Renal cortical epithelial cell (primary cell): ENCODE measurements around the gene PCDHGB3. TPM values are rescaled to one million over a fixed set of nuclear protein-coding genes. Genes with fewer than 3 reads are reported as not detected.
"Not testable (repeated sequence)": the region's sequence is repeated elsewhere in the genome, so short reads cannot be mapped to it uniquely, and the experiment has no call there.

Source experiments
- DNase-seq: peaks from one replicate; pipeline ENCODE4 v3.0.0-alpha.2; 2011; ENCODE audit warnings: low read depth
- total RNA-seq: library from RNA; depleted of rRNA; stranded (reverse); fragments of >200 nt; gene quantifications from 2 replicates; pipeline ENCODE4 v1.2.3, GENCODE V29; 2014

Gene PCDHGB3
- total RNA-seq, result 0.52 and 2.3 TPM in 2 replicates

DNA sequence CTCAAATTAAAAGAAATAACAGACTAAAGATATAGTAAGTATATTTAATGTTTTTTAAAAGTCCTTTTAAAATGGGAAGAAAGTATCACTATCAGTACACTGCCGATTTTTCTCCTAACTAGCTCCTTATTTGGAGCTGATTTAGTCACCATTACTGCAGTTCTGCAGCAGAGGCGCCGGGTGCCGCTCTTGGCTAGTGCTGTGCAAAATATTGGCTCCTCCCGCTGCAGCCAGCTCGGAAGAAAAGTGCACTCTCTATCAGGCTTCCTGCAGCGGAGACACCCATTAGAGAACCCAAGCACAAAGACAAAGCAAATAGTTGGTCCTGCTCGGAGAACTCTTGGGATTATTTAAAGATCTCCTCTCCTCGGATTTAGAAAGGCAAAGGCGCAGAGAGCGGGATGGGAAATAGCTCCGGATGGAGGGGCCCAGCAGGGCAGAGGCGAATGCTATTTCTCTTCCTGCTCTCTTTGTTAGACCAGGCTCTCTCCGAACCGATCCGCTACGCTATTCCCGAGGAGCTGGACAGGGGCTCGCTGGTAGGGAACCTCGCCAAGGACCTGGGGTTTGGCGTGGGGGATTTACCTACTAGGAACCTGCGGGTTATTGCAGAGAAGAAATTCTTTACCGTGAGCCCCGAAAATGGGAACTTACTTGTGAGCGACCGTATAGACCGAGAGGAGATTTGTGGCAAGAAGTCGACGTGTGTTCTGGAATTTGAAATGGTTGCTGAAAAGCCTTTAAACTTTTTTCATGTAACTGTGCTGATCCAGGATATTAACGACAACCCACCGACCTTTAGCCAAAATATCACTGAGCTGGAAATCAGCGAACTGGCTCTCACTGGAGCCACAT is at the start of gene PCDHGB3:
Gene PCDHGB3, plus strand, starts transcription at position 249 of the 855 bp plus-strand sequence. Its CDS starts 153 bp downstream, at position 402.
- peak; percentile 7 for DNase-seq

DNA sequence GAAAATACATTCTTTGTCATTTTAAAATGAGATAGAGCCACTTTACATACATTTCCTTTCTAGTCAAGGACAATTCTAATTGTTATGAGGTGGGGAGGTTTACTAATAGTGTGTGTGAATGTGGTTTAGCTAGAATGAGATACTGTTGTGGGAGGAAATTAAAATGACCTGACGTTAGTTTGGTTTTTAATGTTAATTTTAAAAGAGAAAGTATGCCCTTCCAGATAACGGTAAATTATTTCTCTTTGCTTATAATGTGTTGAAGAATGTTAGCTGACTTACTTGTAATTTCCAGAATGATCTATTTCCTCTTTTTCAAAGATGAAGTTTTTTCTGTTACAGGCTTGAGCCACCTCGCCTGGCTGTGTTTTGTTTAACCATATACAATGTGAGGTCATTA is 47.8 kb upstream of the PCDHGB3 start:
- no peak for DNase-seq

DNA sequence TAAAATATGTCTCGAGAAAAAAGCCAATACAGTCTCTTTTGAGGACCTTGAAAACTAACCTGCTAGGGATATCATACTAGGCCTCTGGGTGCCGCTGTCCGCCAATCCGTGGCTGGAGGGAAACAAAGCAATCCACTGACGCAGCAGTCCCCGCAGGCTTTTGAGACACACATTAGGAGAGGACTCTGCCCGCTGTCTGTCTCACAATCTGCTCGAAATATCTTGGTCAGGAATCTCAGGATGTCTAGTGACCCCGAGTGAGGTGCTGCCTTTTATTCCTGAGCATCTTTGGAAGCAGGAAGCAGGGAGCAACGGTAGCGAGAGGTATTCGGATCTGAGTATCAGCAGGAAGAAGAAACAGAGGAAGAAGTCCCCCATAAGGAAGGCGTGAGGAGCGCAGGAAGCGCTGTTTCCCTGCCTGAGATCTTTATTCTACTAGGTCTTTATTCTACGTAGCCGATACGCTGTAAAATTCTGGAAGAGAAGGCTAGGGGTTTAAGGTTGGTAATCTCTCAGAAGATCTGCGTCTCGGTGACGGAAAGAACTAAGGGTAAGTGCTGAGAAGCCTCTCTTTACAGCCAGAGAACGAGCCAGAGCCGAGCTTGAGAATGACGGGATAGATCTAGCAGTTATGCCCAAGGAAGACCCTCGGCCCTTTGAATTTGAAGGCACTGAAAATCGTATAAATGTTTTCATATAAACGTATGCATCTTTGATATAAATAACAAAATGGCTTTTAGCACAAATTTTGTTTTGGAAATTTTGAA is 43.8 kb upstream of the PCDHGB3 start:
- peak; percentile 35 for DNase-seq

DNA sequence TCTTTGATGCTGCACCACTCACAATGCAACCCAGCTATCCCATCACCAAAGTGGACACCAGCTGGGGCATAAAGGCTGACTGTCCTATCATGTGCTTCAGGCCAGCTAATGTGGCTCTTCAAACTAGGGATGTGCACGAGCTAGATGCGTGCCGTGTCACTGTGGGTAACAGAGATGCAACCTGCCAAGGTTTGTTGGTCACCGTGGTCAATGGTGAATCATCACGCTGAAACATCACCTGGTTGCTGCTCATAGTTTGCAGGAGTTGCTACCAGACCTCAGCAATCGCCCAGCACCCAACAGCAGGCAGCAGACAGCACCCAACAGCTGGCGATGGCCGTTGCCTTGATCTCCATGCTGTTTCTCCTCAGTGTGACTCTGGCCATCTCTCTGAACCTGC is 41.8 kb upstream of the PCDHGB3 start:
- no peak for DNase-seq

DNA sequence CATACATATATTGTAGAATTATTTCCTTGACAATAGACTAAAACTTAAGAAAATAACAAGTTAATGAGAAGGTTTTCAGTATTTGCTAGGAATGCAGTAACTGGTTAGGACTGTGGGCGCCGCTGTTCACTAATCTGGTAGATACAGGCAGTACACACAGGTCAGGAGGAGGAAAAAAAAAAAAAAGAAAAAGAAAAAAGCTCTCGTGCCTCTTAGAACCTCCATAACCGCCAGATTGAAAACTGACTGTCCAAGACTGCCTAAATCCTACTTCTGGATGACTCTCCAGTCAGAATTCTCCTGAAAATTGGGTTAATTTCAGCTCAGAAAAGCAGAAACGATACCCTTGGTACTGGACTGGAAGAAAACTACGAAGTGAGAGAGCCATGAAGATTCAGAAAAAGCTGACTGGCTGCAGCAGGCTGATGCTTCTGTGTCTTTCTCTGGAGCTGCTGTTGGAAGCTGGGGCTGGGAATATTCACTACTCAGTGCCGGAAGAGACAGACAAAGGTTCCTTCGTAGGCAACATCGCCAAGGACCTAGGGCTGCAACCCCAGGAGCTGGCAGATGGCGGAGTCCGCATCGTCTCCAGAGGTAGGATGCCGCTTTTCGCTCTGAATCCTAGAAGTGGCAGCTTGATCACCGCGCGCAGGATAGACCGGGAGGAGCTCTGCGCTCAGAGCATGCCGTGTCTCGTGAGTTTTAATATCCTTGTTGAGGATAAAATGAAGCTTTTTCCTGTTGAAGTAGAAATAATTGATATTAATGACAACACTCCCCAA is 39.6 kb upstream of the PCDHGB3 start, which contains the start of gene PCDHGA1:
Gene PCDHGA1, plus strand, starts transcription at position 216 of the 782 bp plus-strand sequence.
- peak; percentile 45 for DNase-seq

DNA sequence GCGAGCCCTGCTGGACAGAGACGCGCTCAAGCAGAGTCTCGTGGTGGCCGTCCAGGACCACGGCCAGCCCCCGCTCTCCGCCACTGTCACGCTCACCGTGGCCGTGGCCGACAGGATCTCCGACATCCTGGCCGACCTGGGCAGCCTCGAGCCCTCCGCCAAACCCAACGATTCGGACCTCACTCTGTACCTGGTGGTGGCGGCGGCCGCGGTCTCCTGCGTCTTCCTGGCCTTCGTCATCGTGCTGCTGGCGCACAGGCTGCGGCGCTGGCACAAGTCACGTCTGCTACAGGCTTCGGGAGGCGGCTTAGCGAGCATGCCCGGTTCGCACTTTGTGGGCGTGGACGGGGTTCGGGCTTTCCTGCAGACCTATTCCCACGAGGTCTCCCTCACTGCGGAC is 37.5 kb upstream of the PCDHGB3 start:
- DNase-seq, result not testable (repeated sequence)

DNA sequence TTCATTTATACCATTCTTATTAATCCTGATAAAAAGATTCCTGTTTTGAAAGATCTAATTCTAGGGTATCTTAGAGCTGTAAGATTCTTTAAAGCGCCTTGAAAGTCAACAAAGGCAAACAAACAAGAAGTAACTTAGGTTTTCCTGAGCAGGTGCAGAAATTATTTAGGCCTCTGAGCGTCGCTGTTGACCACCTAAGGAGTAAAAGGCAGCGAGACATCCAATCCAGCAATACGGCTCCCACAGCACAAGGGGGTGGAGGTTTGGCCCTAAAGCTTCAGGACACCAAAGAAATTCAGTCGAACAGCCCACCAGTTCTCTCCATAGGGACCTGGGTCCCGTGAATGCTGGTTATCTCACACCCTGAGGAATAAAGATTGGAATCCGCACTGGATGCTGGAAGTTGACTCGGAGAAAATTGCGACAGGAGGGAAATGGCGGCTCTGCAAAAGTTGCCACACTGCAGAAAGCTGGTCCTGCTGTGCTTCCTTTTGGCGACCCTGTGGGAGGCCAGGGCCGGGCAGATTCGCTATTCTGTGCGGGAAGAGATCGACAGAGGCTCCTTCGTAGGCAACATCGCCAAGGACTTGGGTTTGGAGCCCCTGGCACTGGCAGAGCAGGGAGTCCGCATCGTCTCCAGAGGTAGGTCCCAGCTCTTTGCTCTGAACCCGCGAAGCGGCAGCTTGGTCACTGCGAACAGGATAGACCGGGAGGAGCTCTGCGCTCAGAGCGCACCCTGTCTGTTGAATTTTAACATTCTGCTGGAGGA is 31.3 kb upstream of the PCDHGB3 start, which contains the start of gene PCDHGA2:
Gene PCDHGA2, plus strand, starts transcription at position 223 of the 769 bp plus-strand sequence.
- DNase-seq, result peak; percentile 37

DNA sequence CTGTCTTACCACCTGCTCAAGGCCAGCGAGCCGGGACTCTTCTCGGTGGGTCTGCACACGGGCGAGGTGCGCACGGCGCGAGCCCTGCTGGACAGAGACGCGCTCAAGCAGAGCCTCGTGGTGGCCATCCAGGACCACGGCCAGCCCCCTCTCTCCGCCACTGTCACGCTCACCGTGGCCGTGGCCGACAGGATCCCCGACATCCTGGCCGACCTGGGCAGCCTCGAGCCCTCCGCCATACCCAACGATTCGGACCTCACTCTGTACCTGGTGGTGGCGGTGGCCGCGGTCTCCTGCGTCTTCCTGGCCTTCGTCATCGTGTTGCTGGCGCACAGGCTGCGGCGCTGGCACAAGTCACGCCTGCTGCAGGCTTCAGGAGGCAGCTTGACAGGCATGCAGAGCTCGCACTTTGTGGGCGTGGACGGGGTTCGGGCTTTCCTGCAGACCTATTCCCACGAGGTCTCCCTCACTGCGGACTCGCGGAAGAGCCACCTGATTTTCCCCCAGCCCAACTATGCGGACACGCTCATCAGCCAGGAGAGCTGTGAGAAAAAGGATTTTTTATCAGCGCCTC is 29.2 kb upstream of the PCDHGB3 start:
- not testable (repeated sequence) for DNase-seq

DNA sequence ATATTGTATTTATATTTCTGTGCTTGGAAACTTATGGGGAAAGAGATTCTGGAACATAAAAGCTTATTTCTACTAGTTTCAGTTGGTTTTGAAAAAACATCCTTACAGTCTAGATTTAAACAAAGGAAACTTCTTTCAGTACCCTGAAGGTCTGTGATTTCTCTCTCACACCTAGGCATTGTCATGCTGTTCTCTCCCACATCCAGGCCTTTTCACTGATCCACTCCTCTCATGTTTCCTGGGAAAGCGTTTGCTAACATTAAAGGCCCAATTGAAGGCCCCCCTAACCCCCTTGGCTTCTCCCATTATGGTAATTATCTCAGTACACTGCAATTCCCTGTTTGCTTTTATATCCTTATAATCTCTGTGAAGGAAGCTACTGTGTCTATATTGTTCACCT is 27.3 kb upstream of the PCDHGB3 start:
- DNase-seq, result no peak

DNA sequence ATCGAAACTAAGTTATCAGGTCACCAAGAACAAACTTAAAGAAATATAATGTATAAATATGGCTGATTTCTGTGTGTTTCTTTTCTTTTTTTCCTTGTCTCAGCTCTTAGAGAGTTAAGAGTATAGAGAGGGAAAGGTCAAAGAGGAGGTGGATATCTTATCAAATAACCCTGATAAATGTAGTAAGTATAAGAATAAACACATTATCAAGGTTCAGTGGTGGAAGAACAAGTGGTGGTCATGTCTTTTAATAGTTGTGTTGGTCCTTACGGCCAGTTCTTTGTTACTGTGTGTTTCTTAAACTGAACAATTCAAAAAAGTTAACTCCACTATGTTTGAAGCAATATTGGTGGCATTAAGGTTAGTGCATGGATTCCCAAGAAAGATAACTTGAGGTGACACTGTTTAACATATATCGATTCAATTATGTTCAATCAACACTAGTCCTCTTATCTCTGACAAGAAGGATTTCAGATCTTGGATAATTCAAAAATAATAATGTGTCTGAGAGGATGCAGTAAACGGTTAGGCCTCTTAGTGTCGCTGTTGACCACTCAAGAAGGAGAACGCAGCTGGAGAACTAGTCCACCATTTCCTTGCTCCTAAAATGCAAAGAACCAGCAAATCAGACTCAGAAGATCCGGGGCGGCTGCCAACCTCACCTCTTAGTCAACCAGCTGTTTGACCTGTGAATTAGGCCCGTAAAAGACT is 26.6 kb upstream of the PCDHGB3 start, which contains the start of gene PCDHGA3:
Gene PCDHGA3, plus strand, starts transcription at position 588 of the 711 bp plus-strand sequence. CDS start 205 bp downstream, outside the sequence.
- peak; percentile 22 for DNase-seq

DNA sequence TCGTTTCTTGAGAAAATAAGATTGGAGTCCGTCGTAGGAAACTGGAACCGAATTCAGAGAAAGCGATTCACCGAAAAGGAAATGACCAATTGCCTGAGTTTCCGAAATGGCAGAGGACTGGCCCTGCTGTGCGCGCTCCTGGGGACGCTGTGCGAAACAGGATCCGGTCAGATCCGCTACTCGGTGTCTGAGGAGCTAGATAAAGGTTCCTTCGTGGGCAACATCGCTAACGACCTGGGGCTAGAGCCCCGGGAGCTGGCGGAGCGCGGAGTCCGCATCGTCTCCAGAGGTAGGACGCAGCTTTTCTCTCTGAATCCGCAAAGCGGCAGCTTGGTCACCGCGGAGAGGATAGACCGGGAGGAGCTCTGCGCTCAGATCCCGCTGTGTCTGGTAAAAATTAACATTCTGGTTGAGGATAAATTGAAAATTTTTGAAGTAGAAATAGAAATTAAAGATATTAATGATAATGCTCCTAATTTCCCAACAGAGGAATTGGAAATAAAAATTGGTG is 26.0 kb upstream of the PCDHGB3 start:
- DNase-seq, result no peak

DNA sequence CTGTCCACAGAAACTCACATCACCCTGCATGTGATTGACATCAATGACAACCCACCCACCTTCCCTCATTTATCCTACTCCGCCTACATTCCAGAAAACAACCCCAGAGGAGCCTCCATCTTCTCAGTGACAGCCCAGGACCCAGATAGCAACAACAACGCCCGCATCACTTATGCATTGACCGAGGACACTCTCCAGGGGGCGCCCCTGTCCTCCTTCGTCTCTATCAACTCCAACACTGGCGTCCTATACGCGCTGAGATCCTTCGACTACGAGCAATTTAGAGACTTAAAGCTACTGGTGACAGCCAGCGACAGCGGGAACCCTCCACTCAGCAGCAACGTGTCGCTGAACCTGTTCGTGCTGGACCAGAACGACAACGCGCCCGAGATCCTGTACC is 24.7 kb upstream of the PCDHGB3 start:
- no peak for DNase-seq

DNA sequence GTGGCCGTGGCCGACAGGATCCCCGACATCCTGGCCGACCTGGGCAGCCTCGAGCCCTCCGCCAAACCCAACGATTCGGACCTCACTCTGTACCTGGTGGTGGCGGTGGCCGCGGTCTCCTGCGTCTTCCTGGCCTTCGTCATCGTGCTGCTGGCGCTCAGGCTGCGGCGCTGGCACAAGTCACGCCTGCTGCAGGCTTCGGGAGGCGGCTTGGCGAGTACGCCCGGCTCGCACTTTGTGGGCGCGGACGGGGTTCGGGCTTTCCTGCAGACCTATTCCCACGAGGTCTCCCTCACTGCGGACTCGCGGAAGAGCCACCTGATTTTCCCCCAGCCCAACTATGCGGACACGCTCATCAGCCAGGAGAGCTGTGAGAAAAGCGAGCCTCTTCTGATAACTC is 24.0 kb upstream of the PCDHGB3 start:
- DNase-seq, result not testable (repeated sequence)

DNA sequence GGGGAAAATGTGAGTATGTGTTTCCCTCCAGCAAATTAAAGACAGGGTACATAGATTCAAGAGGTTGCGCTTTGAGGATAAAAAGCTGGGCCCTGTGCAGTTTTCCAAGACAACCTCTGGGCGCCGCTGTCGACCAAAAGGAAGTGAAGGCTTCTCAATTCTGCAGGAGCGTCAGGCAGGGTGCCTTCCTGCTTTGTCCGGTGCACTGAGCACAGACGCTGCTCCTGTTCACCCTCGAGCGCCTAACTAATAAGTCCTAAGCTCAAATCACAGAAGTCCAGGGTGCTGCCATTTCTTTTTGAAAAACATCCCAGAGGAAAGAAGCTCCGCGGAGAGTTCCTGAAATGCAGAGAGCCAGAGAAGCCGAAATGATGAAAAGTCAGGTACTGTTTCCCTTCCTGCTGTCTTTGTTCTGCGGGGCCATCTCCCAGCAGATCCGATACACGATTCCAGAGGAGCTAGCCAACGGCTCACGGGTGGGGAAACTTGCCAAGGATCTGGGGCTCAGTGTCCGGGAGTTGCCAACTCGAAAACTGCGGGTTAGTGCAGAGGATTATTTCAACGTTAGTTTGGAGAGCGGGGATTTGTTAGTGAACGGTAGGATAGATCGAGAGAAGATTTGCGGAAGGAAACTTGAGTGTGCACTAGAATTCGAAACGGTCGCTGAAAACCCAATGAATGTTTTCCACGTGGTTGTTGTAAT is 20.0 kb upstream of the PCDHGB3 start, which contains the start of gene PCDHGB1:
Gene PCDHGB1, plus strand, starts transcription at position 183 of the 703 bp plus-strand sequence. Its CDS starts 162 bp downstream, at position 345.
- DNase-seq, result peak; percentile 23

DNA sequence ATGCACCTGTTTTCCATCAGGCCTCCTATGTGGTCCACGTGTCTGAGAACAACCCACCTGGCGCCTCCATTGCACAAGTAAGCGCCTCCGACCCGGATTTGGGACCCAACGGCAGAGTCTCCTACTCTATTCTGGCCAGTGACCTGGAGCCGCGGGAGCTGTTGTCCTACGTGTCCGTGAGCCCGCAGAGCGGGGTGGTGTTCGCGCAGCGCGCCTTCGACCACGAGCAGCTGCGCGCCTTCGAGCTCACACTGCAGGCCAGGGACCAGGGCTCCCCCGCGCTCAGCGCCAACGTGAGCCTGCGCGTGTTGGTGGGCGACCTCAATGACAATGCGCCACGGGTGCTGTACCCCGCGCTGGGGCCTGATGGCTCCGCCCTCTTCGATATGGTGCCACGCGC is 18.5 kb upstream of the PCDHGB3 start:
- no peak for DNase-seq

DNA sequence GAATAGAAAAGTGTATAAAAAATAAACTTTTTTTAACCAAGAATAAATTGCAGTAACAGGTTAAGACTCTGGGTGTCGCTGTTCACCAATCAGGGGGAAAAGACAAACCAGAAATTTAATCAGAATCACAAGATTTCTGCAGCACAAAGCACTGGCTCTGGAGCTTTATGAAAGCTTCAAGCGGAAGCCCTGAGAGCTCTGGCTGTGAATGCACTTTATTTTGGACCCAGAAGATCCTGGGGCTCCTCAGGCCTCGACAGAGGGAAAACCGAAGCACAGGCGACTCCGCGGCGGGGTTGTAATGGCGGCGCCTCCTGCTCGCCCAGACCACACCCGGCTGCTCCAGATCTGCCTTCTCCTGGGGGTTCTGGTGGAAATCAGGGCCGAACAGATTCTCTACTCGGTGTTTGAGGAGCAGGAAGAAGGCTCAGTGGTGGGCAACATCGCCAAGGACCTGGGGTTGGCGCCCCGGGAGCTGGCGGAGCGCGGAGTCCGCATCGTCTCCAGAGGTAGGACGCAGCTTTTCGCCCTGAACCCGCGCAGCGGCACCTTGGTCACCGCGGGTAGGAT is 15.1 kb upstream of the PCDHGB3 start, which contains the start of gene PCDHGA4:
Gene PCDHGA4, plus strand, starts transcription at position 122 of the 570 bp plus-strand sequence. Its CDS starts 87 bp downstream, at position 209.
- DNase-seq, result no peak

DNA sequence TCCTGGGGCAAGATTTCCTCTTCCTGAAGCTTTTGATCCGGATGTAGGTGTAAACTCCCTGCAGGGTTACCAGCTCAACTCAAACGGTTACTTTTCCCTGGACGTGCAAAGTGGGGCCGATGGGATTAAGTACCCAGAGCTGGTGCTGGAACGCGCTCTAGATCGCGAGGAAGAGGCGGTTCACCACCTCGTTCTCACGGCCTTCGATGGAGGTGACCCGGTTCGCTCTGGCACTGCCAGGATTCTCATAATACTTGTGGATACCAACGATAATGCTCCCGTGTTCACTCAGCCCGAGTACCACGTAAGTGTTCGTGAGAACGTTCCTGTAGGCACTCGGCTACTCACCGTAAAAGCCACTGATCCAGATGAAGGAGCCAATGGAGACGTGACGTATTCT is 14.4 kb upstream of the PCDHGB3 start:
- no peak for DNase-seq

DNA sequence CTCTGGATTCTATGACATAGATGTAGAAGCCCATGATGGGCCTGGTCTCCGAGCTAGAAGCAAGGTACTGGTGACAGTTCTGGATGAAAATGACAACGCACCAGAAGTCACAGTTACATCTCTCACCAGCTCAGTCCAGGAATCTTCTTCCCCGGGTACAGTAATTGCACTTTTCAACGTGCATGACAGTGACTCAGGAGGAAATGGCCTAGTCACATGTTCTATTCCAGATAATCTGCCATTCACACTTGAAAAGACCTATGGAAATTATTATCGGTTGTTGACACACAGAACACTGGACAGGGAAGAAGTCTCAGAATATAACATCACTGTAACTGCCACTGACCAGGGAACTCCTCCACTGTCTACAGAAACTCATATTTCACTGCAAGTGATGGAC is 13.9 kb upstream of the PCDHGB3 start:
- no peak for DNase-seq
